ENCODE measurements around the gene CSTF2. TPM values are rescaled to one million over a fixed set of nuclear protein-coding genes. Genes with fewer than 3 reads are reported as not detected.

Gene CSTF2
- total RNA-seq, 1 experiment from 2014 or later, result 41.5 TPM

DNA sequence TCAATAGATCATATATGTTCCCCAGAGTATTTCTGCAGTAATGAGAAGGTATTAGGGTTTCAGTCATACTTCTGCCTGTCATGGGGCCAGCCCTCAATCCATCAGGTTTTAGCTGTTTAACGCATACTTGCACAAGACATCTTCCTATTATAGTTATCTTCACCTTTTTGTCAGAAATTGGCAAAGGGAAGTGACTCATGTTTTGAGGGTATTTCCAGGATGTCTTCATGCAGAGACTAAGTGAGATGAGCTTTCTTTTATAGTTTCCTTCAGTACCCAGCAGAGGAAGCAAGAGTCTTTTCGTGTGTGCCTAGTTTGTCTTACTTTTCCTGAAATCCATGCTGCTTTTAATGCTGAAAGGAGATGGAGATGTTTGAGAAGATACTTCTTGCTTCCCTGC is 9.5 kb downstream of the CSTF2 start:
- H3K27me3 Mint-ChIP-seq (ENCODE audit: insufficient read depth, unreplicated experiment), result no peaks in the 10 kb centered on the region
- no peak overlapping the region for H3K27ac Mint-ChIP-seq (ENCODE audit: unreplicated experiment)
- peaks cover 44% of the 10 kb centered on the region for H3K36me3 Mint-ChIP-seq (ENCODE audit: insufficient read depth, unreplicated experiment)

DNA sequence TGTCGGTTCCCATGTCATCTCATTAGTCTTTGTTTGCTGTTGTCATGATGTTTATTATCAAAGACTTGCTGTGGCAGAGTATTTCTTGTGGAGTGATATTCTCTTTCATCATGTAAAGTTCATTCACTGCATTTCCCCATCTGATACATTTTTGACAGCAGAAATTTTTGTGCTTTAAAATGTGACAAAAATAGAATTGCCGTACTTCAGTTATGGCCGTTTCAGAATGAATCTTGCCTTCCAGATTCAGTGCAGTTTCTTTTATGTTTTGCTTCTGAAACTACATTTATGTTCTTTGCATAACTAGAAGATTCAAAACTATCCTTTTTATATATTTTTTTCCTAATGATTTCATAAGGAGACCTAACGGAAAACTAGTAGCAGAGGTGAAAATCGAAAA is 10.0 kb downstream of the CSTF2 start:
- Histone ChIP-seq H3K27me3 (replicated peaks; ENCODE audit: control insufficient read depth, insufficient read depth, low read length) (no peaks in the 10 kb centered on the region), H3K9me3 (no peaks in the 10 kb centered on the region), H3K4me3 (ENCODE audit: low read depth, low read length) (no peak overlapping the region), H3K36me3 (ENCODE audit: control insufficient read depth, insufficient read depth, low read length) (no peaks in the 10 kb centered on the region), H3K4me1 (no peaks in the 10 kb centered on the region)
- ChIA-PET CTCF (no interaction called here), POLR2A (no interaction called here)
- Mint-ChIP-seq H3K9me3 (ENCODE audit: unreplicated experiment) (no peaks in the 10 kb centered on the region), H3K27ac (ENCODE audit: unreplicated experiment) (no peak overlapping the region), H3K4me1 (ENCODE audit: low read depth, unreplicated experiment) (no peaks in the 10 kb centered on the region), H3K36me3 (ENCODE audit: insufficient read depth, unreplicated experiment) (peaks cover 41% of the 10 kb centered on the region), H3K27me3 (ENCODE audit: insufficient read depth, unreplicated experiment) (no peaks in the 10 kb centered on the region), H3K4me3 (ENCODE audit: unreplicated experiment) (no peak overlapping the region)
- TF ChIP-seq, protein P1, sequence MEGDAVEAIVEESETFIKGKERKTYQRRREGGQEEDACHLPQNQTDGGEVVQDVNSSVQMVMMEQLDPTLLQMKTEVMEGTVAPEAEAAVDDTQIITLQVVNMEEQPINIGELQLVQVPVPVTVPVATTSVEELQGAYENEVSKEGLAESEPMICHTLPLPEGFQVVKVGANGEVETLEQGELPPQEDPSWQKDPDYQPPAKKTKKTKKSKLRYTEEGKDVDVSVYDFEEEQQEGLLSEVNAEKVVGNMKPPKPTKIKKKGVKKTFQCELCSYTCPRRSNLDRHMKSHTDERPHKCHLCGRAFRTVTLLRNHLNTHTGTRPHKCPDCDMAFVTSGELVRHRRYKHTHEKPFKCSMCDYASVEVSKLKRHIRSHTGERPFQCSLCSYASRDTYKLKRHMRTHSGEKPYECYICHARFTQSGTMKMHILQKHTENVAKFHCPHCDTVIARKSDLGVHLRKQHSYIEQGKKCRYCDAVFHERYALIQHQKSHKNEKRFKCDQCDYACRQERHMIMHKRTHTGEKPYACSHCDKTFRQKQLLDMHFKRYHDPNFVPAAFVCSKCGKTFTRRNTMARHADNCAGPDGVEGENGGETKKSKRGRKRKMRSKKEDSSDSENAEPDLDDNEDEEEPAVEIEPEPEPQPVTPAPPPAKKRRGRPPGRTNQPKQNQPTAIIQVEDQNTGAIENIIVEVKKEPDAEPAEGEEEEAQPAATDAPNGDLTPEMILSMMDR (IDR thresholded peaks at IDR 0.05; ENCODE audit: insufficient read depth in 1 of 2, low read depth in 1 of 2, low read length in 1 of 2, severe bottlenecking in 1 of 2, unreplicated experiment in 1 of 2), result no peak
- no TSS peak for BruUV-seq (replicated peaks)
- intact Hi-C loops (cut with micrococcal nuclease; ENCODE audit: unreplicated experiment), result no loop called here
- DNase-seq, result no peak

More for the DNA sequence above, 9.5 kb downstream of the CSTF2 start:
- no peaks in the 10 kb centered on the region for H3K4me1 Mint-ChIP-seq (ENCODE audit: low read depth, unreplicated experiment)
- no peak for DNase-seq
- no peaks in the 10 kb centered on the region for H3K4me1 ChIP-seq
- no TSS peak for BruUV-seq (replicated peaks)
- TF ChIP-seq, protein P1 (IDR thresholded peaks at IDR 0.05; ENCODE audit: insufficient read depth in 1 of 2, low read depth in 1 of 2, low read length in 1 of 2, severe bottlenecking in 1 of 2, unreplicated experiment in 1 of 2), result no peak
- H3K9me3 ChIP-seq, result no peaks in the 10 kb centered on the region
- CTCF ChIA-PET, result no interaction called here
- H3K4me3 Mint-ChIP-seq (ENCODE audit: unreplicated experiment), result no peak overlapping the region
- no peaks in the 10 kb centered on the region for H3K36me3 ChIP-seq (ENCODE audit: control insufficient read depth, insufficient read depth, low read length)
- POLR2A ChIA-PET, result no interaction called here
- no peaks in the 10 kb centered on the region for H3K9me3 Mint-ChIP-seq (ENCODE audit: unreplicated experiment)
- H3K27me3 ChIP-seq (replicated peaks; ENCODE audit: control insufficient read depth, insufficient read depth, low read length), result no peaks in the 10 kb centered on the region
- H3K4me3 ChIP-seq (ENCODE audit: low read depth, low read length), result no peak overlapping the region
- intact Hi-C loops (cut with micrococcal nuclease; ENCODE audit: unreplicated experiment), result no loop called here

DNA sequence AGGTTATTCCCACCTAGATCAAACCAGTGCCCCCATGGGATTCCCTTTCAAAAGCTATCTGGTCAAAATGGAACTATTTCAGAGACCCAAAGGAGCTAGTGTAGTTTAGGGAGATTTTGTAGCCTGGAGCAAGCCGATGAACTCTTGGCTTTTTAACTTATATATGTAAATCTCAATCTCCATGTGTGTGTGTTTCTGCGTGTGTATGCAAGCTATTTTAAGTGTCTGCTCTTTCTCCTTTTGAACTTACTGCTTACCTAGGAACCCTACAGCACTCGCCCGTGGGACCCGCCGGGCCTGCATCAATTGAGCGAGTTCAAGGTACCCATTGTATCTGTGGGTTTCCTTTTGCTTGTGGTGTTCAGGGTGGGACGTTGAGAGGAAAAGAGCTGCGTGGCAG is 10.4 kb downstream of the CSTF2 start:
- intact Hi-C loops (cut with micrococcal nuclease; ENCODE audit: unreplicated experiment), result no loop called here
- CTCF ChIA-PET, result no interaction called here
- Histone ChIP-seq H3K4me1 (no peaks in the 10 kb centered on the region), H3K36me3 (ENCODE audit: control insufficient read depth, insufficient read depth, low read length) (no peaks in the 10 kb centered on the region), H3K9me3 (no peaks in the 10 kb centered on the region), H3K4me3 (ENCODE audit: low read depth, low read length) (no peak overlapping the region), H3K27me3 (replicated peaks; ENCODE audit: control insufficient read depth, insufficient read depth, low read length) (no peaks in the 10 kb centered on the region)
- H3K9me3 Mint-ChIP-seq (ENCODE audit: unreplicated experiment), result no peaks in the 10 kb centered on the region
- no peak overlapping the region for H3K27ac Mint-ChIP-seq (ENCODE audit: unreplicated experiment)
- POLR2A ChIA-PET, result no interaction called here
- BruUV-seq (replicated peaks), result no TSS peak
- H3K4me1 Mint-ChIP-seq (ENCODE audit: low read depth, unreplicated experiment), result no peaks in the 10 kb centered on the region
- TF ChIP-seq, protein P1 (IDR thresholded peaks at IDR 0.05; ENCODE audit: insufficient read depth in 1 of 2, low read depth in 1 of 2, low read length in 1 of 2, severe bottlenecking in 1 of 2, unreplicated experiment in 1 of 2), result no peak
- no peaks in the 10 kb centered on the region for H3K27me3 Mint-ChIP-seq (ENCODE audit: insufficient read depth, unreplicated experiment)
- no peak for DNase-seq
- H3K36me3 Mint-ChIP-seq (ENCODE audit: insufficient read depth, unreplicated experiment), result peaks cover 41% of the 10 kb centered on the region
- no peak overlapping the region for H3K4me3 Mint-ChIP-seq (ENCODE audit: unreplicated experiment)
